ENCODE measurements around the gene RNF149.
A peak's percentile ranks its signal among the peaks of the same experiment; 100 is the strongest.
"Not testable (repeated sequence)": the region's sequence is repeated elsewhere in the genome, so short reads cannot be mapped to it uniquely, and the experiment has no call there.

The RNF149 gene, protein sequence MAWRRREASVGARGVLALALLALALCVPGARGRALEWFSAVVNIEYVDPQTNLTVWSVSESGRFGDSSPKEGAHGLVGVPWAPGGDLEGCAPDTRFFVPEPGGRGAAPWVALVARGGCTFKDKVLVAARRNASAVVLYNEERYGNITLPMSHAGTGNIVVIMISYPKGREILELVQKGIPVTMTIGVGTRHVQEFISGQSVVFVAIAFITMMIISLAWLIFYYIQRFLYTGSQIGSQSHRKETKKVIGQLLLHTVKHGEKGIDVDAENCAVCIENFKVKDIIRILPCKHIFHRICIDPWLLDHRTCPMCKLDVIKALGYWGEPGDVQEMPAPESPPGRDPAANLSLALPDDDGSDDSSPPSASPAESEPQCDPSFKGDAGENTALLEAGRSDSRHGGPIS

DNA sequence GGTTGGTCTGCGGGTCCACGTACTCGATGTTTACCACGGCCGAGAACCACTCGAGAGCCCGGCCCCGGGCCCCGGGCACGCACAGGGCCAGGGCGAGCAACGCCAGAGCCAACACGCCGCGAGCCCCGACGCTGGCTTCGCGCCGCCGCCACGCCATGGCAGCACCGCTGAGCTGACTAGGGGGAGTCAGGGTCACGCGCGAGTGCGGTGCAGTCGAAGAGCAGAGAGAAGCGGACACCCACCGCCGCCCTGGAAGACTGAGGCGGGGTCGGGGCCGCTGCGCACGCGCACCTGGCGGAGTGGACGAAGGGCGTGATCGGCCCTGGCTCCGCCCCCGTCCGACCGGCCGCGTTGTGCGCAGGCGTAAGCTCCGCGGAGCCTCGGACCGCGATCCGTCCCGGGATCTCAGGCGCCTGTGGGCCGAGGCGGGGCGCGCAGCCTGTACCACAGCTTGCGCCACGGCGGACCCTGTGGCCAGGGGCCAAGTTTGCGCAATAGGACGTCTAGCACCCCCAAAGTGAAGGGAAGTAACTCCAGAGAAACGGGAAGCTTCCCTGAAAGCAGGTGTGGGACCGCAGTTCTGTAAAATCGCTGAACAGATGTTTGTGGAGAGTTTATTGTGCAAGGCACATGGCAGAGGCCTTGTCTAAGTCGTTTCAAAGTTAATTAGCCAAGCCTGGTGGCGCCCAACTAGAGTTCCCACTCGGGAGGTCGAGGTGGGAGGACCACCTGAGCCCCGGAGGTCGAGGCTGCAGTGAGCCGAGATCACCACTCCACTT is at the start of gene RNF149:
RNF149 (minus strand) TSS at position 270 of the 779 bp plus-strand sequence; CDS start at position 157, 113 bp downstream.
- Histone ChIP-seq H3K27ac (peak within 1 kb of the TSS; percentile 89 to 99 (median 97)), H3K4me3 (peak within 1 kb of the TSS; percentile 58 to 95 (median 80))

DNA sequence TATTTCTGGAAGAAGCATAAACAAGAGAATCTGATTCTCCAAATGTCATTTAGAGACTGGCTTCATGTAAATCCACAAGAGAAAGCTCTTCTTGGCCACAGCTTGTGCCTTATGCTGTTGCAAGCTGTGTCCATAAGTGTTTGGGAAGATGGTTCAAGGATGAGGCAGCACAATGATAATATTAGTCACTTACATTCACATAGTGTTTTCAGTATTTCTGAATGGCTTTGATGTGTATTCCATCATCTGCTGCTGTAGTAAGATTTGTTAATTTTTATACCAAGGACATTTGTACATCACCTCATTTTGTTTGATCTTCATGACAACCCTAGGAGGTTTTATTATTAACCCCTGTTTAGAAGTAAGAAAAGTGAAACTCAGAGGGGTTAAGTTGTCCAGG is 48.9 kb upstream of the RNF149 start:
- no peak overlapping the region for H3K4me3 ChIP-seq
- H3K27ac ChIP-seq: no peak overlapping the region

DNA sequence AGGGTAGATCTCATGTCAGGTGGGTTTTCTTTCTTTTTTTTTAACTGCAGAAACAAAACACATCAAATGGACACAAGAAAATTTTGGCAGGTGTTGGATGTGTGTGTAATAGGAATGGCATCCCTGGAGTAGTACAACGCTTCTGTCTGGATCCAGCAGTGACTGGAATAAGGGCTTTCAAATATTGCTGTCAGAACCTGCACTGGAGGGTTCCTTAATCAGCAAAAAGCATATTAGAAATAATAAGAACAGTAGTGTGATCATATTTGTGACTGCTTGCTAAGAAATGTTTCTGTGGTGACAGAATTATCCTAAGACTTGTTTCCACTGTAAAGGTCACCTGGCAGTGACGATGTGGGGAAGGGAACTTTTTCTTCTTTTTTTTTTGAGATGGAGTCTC is 48.0 kb upstream of the RNF149 start:
- Histone ChIP-seq H3K4me3 (no peak overlapping the region), H3K27ac (no peak overlapping the region)

DNA sequence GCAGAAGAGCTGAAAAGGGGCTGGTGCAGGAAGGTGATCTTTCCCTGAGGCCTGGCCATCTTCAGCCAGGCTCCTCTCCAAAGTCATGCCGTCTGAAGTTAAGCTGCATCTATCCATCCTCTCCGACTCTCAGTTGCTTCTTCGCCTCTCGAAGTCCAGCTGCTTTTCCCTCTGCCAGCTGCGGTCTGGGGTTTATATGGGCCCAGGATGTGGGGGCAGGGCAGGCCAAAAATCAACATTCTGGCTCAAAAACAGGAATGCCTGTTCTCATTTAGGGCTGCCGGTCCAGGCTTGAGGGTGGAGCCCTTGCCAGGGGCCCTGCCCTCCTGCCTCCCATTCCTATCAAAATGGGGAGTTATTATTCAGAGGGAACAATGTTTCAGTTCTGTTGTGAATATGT is 47.6 kb upstream of the RNF149 start:
- Histone ChIP-seq H3K4me3 (no peak overlapping the region), H3K27ac (no peak overlapping the region)

DNA sequence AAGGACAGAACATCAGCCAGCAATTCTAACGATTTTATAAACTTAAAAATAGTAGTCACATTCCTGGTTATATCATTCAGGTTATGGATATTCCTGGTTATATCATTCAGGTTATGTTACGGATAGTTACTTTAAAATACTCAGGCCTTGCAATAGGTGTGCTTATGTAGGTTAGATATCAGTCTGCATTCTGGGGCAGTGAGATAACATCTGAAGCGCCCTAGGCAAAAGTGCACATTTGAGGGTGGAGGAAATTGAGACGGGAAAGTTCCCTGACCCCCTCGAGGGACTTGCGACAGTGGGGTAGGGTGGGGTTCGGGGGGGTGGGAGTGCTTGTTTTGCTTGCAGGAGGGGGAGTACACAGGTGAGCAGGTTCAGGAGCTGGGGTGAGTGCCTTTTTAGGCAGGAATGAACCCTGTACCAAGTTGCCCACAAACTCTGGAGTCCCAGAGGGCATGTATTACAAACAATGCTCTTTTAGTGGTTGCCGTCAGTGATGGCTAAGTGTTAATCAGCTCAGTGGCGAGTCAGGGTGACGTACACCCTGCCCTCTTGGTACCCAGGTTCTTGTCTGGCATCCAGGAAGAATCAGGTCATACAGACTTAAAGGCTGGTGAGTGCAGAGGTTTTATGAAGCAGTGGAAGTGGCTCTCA is 47.0 kb upstream of the RNF149 start:
- Histone ChIP-seq H3K27ac (no peak overlapping the region), H3K4me3 (no peak overlapping the region)

DNA sequence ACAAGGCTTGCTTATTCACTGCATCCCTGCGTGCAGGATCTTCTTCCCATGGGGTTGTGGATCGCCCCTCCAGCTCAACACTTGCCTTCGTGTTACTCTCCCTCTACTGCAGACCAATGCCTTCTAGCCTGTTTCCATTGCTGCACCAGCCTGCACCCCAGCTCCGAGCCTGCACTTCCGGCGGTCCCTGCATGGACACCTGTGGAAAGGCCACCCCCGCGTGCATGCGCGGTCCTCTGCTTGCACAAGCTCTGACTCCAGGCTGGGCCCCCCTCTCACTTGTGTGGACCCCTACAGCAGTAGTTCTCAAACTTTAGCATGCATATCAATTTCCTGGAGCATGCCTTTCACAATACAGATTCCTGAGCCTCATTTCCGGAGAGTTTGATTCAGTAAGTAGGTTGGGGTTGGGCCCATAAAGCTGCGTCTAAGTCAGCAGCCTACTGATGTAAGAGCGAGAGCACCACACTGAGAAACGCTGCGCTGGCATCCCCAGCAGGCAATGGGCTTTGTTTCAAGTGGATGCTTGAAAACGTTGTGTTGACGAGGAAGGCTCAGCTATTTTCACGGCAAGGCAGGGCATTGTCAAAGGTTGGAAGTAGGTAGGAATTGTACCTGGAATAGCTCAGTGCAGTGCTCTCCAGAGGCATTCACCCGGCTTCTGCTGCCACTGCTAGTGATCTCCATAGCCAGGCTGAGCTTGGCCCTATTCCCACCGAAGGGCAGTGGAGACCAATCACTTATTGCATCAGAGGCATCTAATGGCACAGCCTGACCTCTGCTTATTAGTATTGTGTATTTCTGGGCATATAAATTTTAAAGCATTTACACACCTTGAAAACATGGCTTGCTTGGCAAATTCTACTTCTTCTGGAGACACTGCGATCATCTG is 46.2 kb upstream of the RNF149 start:
- H3K4me3 ChIP-seq: no peak overlapping the region
- H3K27ac ChIP-seq: no peak overlapping the region

DNA sequence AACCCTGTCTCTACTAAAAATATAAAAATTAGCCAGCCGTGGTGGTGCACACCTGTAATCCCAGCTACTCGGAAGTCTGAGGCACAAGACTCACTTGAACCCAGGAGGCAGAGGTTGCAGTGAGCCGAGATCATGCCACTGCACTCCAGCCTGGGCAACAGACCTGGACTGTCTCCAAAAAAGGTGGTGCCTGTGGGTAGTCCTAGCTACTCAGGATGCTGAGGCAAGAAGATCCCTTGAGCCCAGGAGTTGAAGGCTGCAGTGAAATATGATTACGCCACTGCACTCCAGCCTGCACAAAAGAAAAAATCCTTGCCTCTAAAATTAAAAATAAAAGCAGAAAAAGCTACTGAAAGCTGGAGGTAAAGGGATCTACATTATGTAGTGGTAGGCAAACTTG is 44.1 kb upstream of the RNF149 start:
- H3K4me3 ChIP-seq, H3K27ac ChIP-seq: not testable (repeated sequence)

DNA sequence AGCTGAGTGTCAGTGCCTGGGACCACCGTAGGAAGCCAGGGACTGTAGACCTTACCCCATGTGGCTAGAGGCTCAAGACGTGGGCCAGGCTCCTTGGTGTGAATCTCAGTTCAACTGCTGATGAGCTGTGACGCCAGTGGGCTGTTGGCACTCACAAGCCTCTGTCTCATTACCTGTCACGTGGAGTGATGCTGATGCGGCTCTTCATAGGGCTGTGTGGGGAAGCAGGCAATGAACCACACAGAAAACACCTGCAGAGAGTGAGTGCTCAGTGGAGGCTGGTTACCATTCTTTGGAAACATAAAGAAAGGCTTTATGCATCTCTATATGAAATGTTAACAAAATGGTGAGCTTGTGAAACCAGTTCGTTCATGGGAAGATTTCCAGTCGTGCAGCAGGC is 42.7 kb upstream of the RNF149 start:
- H3K27ac ChIP-seq: no peak overlapping the region
- H3K4me3 ChIP-seq: no peak overlapping the region

DNA sequence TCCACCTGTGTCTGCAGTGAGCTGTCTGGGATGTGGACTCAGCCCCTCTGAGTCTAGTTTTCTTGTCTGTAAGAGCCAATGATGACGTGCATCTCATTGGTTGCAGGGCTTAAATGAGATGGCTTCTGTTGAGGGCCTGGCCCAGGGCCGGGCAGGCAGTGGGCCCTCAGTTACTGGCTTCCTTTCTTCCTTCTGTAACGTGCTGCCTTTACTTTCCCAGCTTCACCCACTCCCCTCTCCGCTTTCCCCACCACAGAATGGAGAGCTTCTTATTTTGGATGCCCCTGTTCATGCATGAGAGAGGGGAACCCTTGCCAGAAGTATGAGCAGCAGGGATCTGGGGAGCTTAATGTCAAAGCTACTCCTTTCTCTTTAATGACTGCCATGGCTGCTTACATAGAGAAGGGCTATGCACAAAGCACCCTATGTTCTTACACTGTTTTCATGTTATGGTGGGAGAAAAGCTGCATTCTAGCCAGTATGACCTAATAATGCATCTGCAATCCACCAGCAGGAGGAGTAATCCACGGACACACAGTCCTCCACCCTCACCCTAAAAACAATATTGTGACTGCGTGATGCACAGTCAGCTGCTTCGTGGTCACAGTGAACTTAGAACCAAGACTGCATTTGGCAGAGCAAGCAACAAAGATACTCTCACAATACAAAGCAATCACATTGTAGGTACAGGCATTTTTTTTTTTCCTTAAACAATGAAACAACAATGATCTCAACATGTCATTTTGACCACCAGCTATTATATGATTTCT is 41.6 kb upstream of the RNF149 start:
- Histone ChIP-seq H3K4me3 (no peak overlapping the region), H3K27ac (no peak overlapping the region)

DNA sequence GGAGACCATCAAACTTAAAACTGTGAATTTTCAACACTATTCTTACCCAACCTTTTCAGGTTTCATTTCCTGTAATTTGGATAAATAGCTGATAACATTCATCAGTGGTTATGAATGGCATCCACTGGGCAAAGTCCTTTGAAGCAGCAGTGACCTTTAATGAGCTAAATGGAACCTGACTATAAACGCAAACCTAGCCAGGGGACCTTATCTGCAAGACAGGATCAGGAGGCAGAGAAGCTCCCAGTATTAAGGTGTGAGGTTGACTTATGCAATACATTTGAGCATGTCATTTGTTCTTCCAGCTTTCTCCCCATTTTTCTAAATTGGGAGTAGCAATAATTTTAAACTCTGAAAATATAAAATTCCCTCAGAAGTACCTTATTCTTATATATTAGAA is 40.4 kb upstream of the RNF149 start:
- Histone ChIP-seq H3K4me3 (no peak overlapping the region), H3K27ac (no peak overlapping the region)

DNA sequence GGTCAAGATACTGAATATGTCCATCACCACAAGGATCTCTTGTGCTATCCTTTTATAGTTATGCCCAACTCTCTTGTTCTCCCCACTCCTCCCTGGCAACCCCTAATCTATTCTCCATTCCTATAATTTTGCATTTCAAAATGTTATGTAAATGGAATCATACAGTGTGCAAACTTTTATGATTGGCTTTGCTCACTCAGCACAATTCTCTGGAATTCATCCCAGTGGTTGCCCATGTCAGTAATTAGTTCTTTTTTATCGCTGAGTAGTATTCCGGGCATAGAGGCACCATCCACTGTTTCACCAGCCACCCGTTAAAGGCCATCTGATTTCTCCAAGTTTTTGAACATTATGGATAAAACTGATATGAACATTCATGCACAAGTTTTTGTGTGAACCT is 38.4 kb upstream of the RNF149 start:
- H3K27ac ChIP-seq: no peak overlapping the region
- H3K4me3 ChIP-seq: no peak overlapping the region

DNA sequence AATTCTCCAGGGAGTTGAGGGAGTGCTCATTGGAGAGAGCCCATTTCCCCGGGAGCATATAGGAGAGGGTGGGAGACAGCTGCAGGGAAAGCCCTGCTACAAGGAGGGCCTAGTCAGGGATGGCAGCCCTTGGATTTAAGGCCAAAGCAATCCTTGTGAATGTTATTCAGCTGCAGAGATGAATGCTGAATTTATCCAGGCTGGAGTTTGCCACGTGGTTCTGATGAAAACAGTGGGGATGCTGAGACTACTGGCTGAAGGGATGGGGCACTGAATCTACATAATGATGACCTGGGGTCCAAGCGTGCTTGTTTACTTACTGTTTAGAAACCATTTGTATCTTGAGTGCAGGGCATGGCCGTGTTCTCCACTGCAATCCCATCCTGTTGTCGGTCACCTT is 35.6 kb upstream of the RNF149 start:
- H3K27ac ChIP-seq: no peak overlapping the region

DNA sequence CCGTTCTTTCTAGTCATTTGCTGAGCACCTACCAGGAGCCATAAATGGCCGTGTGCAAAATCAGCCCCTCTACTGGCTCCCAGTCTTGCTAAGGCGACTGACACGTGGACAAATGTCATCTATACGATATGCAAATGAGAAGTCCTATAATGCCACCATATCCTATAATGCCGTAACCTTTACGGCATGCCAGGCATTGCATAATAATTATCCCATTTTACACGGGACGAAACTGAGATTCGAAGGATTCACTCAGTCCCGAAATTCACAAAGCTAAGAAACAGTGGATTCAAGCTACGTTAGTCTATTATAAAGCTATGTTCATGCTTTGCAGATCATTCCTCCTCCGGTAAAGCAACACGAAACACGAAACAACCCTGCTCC is 34.1 kb upstream of the RNF149 start:
- H3K4me3 ChIP-seq: no peak overlapping the region
- no peak overlapping the region for H3K27ac ChIP-seq

More for the DNA sequence above, 35.6 kb upstream of the RNF149 start:
- H3K4me3 ChIP-seq: no peak overlapping the region

DNA sequence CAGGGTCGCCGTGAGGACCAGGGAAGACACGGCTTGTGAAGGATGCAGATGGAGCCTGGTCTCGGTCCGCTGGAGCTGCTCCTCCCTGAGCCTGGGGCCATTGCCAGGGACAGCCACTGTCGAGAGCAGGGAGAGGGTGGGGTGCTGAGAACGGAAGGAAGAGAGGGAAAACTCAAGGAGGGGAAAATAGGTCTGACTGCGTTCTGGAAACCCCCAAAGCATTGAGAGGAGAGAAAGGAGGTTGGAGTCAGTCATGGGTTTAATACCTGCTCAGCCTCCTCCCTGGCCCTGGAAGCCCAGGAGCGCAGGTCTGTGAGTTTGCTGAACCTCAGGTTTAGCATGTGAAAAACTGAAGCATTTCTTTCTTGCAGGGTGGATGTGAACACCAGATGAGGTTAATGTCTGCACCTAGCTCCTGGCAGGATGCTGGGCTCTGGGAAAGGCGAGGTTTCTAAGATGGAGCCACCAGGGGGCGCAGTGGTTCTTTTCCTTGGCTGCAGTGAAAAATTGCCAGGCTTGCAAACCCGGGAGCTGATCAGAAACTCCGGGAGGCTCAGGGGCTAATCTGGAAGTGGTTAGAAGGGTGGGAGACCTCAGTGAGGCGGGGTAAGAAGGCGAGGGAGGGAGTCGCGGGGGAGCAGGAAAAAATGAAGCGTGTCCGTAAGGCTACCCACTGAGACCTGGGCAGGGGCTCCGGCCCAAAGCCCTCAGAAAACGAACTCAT is 33.6 kb upstream of the RNF149 start:
- H3K4me3 ChIP-seq: no peak overlapping the region
- H3K27ac ChIP-seq: no peak overlapping the region

DNA sequence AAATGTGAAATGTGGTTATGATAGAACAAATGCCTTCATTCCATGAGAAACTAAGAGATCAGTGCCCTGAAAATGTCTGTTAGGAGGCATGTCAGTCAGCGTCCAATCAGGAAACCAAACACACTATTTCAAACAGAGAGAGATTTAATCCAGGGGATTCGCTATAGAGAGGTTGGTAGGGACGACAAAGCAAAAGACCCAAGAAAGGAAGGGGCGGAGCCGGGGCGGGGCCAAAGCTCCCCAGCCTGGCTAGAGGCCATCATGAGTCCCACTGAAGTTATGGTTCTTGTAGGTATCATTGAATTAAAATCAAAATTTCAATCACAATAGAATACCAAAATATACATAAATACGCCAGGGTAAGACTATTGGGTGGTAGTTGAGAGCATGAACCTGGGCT is 32.9 kb upstream of the RNF149 start:
- no peak overlapping the region for H3K27ac ChIP-seq

DNA sequence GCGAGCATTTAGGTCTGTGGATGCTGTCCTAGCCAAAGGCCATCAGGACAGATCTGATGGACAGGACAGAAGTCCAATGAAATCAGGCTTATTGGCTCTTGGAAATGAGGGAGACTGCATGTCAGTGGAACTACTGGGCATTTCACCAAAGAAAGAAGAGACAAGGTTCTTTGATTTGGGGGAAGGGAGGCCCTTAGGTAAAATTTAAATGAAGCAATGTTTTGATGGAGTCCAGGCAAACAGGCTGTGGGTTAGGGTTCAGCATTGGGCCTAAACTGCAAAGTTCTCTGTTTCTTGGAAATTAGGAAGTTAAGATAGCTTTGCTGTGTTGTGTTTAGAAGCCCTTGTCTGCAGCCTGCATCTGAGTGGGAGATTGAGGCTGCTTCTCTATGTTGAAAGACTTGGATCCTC is 31.6 kb upstream of the RNF149 start:
- H3K27ac ChIP-seq: no peak overlapping the region
- H3K4me3 ChIP-seq: no peak overlapping the region

More for the DNA sequence above, 32.9 kb upstream of the RNF149 start:
- H3K4me3 ChIP-seq: no peak overlapping the region

DNA sequence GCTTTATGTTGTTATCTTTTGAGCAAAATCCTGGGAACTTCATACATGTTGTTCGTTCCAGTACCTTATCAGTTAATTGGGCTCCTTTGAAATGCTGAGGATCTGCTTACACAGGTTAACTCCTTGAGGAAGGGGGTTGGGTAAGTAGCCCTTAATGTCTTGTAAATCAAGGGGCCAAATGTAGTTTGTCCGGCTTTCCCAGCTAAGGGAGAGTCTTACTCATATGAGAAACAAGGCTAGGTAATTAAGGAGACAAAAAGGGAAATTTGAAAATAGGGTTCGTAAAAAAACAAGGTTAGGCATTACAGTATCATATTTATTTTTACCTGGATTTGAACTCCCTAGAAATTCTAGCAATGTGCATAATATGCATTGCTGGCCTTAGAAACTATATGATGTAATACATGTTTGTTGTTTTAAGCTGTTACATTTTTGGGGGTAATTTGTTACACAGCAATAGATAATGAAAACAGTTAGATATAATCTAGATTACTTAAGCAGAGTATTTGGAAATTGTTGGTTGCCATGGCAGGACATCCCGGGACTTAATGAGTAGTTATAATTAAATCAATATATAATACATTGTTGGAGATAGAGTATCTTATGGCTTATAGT is 30.9 kb upstream of the RNF149 start:
- H3K4me3 ChIP-seq: no peak overlapping the region
- no peak overlapping the region for H3K27ac ChIP-seq

DNA sequence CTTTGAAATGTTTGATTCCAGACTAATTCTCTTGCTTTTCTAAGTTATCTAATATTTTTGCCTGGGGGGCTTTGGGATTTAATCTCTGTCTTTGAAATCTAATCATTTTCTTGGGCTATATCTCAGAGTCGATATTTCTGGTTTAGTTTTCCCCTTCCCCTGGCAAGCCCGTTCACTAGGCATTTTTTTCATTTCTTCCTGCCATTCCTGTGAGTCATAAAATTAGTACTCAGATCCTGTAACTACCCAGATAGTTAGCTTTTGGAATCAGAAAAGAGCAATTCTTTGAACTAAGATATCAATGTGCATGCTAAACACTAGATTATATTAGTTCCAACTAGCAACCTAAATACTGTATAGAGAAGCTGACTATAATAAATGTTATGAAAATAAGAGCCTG is 29.4 kb upstream of the RNF149 start:
- H3K4me3 ChIP-seq: no peak overlapping the region

More for the DNA sequence above, 29.4 kb upstream of the RNF149 start:
- H3K27ac ChIP-seq: no peak overlapping the region

Measured in skin epidermis (tissue), 12 donors.